Skeletal muscle satellite cell (primary cell): ENCODE results near the gene CNTNAP1.
"Not testable (repeated sequence)": the region's sequence is repeated elsewhere in the genome, so short reads cannot be mapped to it uniquely, and the experiment has no call there.

ENCODE experiments used
- H3K27me3 ChIP-seq: 2 replicates; pipeline ENCODE4 v1.7.0; 2013; ENCODE audit warnings: low read length; ENCODE audit not compliant: control insufficient read depth, insufficient read depth
- H3K36me3 ChIP-seq: 2 replicates; pipeline ENCODE4 v1.7.0; 2013; ENCODE audit warnings: mild to moderate bottlenecking, control low read depth, low read length; ENCODE audit not compliant: insufficient read depth
- H3K4me1 ChIP-seq: 2 replicates; pipeline ENCODE4 v1.7.0; 2013; ENCODE audit warnings: low read length; ENCODE audit not compliant: control insufficient read depth, insufficient read depth
- H3K4me2 ChIP-seq: 2 replicates; pipeline ENCODE4 v1.7.0; 2013; ENCODE audit warnings: mild to moderate bottlenecking, low read length
- H3K4me3 ChIP-seq: 2 replicates; pipeline ENCODE4 v1.7.0; 2013; ENCODE audit warnings: low read length
- H3K9ac ChIP-seq: 2 replicates; pipeline ENCODE4 v1.7.0; 2013; ENCODE audit warnings: mild to moderate bottlenecking, low read depth, low read length, moderate library complexity
- H3K9me3 ChIP-seq: replicated peaks from 2 replicates; pipeline ENCODE4 v1.7.0; 2013; ENCODE audit warnings: mild to moderate bottlenecking, control low read depth, low read length

Gene CNTNAP1

DNA sequence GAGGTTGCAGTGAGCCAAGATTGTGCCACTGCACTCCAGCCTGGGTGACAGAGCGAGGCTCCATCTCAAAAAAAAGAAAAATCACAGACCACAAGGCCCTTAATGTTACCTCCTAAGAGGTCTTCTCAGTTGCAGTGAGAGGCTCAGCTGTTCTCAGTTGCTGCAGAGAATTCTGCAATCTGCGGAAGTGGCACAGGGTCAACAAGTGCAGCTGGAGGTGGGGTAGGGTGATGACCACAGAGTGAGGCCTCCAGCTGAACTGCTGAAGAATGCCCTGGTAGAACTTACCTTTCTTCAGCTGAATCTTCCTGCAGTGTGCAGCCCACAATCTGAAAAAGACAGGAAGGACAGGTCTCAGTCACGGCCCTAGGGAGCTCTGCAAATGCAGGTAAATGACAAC is 26.3 kb downstream of the CNTNAP1 start:
- Histone ChIP-seq H3K9ac (no peak overlapping the region), H3K4me2 (no peak overlapping the region), H3K4me3 (no peak overlapping the region), H3K36me3 (peaks cover 71% of the 10 kb centered on the region), H3K27me3 (no peaks in the 10 kb centered on the region), H3K9me3 (no peaks in the 10 kb centered on the region), H3K4me1 (no peaks in the 10 kb centered on the region)

DNA sequence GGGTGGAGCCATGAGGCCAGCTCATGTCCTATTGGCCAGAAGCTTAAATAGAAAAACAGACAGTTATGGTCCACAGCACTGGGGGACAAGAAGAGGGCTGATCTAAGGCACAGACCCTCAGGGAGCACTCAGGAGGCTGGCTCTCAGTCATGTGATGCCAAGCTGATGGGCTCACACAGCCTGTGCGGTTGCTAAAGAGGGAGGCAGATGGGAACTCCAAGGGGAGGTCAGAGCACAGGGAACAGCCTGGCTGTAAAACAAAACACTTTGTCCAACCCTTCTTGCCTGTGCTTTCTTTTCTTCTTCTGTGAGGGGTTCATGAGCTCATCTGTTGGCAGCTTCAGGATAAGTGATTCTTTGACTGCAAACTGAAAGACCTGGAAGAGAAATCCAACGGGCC is 27.2 kb downstream of the CNTNAP1 start:
- no peaks in the 10 kb centered on the region for H3K27me3 ChIP-seq
- no peak overlapping the region for H3K9ac ChIP-seq
- no peak overlapping the region for H3K4me3 ChIP-seq
- H3K4me1 ChIP-seq, result no peaks in the 10 kb centered on the region
- no peak overlapping the region for H3K4me2 ChIP-seq
- H3K9me3 ChIP-seq, result no peaks in the 10 kb centered on the region
- peaks cover 77% of the 10 kb centered on the region for H3K36me3 ChIP-seq

DNA sequence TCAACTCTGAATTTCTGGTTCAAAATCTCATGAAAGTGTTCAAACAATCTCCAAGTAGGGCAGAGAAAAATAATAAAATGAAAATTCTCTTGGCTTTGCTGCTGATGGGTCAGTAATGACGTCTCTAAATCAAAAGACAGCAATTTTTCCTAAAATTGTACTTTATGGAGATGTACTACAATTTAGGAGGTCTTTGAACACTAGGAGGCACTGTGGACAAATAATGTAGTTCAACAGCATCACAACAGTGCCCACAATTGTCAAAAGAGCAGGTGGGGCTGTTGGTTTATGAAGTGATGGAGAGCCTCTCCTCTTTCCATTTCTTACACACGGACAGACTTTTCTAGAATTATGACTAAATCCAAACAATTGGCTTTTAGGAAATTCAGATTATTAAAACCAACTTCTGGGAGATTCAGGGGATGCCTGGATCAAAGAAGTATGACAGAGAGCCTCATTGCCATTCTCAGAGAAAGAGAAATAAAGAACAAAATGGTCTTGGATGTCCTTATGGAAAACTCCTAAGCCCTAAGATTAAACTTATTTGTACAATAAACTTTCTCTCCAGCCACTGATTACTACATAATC is 38.8 kb downstream of the CNTNAP1 start:
- H3K4me3 ChIP-seq, result no peak overlapping the region
- peaks cover 61% of the 10 kb centered on the region for H3K36me3 ChIP-seq

DNA sequence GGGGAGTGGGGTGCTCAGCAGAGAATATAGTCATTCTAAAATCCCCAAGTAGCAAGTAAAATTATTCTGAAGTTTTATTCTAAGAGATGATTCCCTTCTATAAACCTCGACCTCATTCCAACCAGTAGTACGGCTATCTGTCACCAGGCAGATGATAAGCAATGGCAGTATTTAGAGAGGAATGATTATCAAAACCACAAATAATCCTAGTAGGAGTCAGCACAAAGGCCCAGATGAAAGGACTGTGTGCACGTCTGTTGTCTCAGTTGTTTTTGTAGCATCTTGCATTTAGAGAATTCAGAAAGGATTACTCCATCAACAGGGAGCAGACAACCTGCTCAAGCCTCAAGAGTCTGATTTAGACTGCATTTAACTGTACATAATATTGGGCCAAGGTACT is 41.3 kb downstream of the CNTNAP1 start:
- Histone ChIP-seq H3K4me3 (no peak overlapping the region), H3K36me3 (peaks cover 48% of the 10 kb centered on the region), H3K9ac (no peak overlapping the region), H3K9me3 (no peaks in the 10 kb centered on the region), H3K4me1 (no peaks in the 10 kb centered on the region), H3K27me3 (no peaks in the 10 kb centered on the region), H3K4me2 (no peak overlapping the region)

More for the DNA sequence above, 38.8 kb downstream of the CNTNAP1 start:
- no peaks in the 10 kb centered on the region for H3K4me1 ChIP-seq
- H3K9ac ChIP-seq, result no peak overlapping the region
- no peak overlapping the region for H3K4me2 ChIP-seq
- no peaks in the 10 kb centered on the region for H3K27me3 ChIP-seq
- no peaks in the 10 kb centered on the region for H3K9me3 ChIP-seq

DNA sequence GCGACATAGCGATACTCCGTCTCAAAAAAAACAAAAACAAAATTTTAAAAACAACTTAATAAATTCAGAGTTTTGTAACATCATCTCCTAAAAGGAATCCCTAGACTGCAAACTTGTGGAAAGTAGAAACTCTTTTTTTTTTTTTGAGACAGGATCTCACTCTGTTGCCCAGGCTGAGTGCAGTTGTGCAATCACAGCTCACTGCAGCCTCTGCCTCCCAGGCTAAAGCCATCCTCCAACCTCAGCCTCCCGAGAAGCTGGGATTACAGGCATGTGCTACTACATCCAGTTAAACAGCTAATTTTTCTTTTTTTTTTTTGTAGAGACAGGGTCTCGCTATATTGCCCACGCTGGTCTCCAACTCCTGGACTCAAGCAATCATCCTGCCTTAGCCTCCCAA is 42.8 kb downstream of the CNTNAP1 start:
- H3K36me3 ChIP-seq, result peaks cover 44% of the 10 kb centered on the region

GRCh38 chr17:42740699-42741098 is 58.4 kb downstream of the CNTNAP1 start:
- peaks cover 12% of the 10 kb centered on the region for H3K4me1 ChIP-seq
- no peaks in the 10 kb centered on the region for H3K27me3 ChIP-seq
- H3K4me3 ChIP-seq, result no peak overlapping the region
- H3K9ac ChIP-seq, result no peak overlapping the region
- no peak overlapping the region for H3K4me2 ChIP-seq
- H3K36me3 ChIP-seq, result no peaks in the 10 kb centered on the region
- H3K9me3 ChIP-seq, result no peaks in the 10 kb centered on the region

More for the DNA sequence above, 42.8 kb downstream of the CNTNAP1 start:
- Histone ChIP-seq H3K9ac (no peak overlapping the region), H3K27me3 (no peaks in the 10 kb centered on the region), H3K9me3 (no peaks in the 10 kb centered on the region), H3K4me3 (no peak overlapping the region), H3K4me1 (no peaks in the 10 kb centered on the region), H3K4me2 (no peak overlapping the region)

GRCh38 chr17:42742916-42743315 is 60.6 kb downstream of the CNTNAP1 start:
- not testable (repeated sequence) for H3K36me3 ChIP-seq, H3K9ac ChIP-seq, H3K4me3 ChIP-seq, H3K4me2 ChIP-seq, H3K9me3 ChIP-seq, H3K27me3 ChIP-seq
- H3K4me1 ChIP-seq, result peaks cover 12% of the 10 kb centered on the region

GRCh38 chr17:42743595-42744282 is 61.4 kb downstream of the CNTNAP1 start:
- H3K36me3 ChIP-seq, result no peaks in the 10 kb centered on the region
- peaks cover 12% of the 10 kb centered on the region for H3K4me1 ChIP-seq
- H3K27me3 ChIP-seq, result peaks cover 8% of the 10 kb centered on the region
- H3K4me2 ChIP-seq, result peak overlapping the region; percentile 86
- H3K4me3 ChIP-seq, result peak overlapping the region; percentile 80
- peak overlapping the region; percentile 86 for H3K9ac ChIP-seq
- H3K9me3 ChIP-seq, result no peaks in the 10 kb centered on the region

- H3K9me3 ChIP-seq, result no peaks in the 10 kb centered on the region
- H3K9ac ChIP-seq, result peak overlapping the region; percentile 86
- H3K4me2 ChIP-seq, result peak overlapping the region; percentile 86
- H3K4me1 ChIP-seq, result peaks cover 12% of the 10 kb centered on the region
- peak overlapping the region; percentile 80 for H3K4me3 ChIP-seq
- no peaks in the 10 kb centered on the region for H3K36me3 ChIP-seq
- H3K27me3 ChIP-seq, result peaks cover 14% of the 10 kb centered on the region
These were observed 62.0 kb downstream of the CNTNAP1 start for GRCh38 chr17:42744283-42744805.

GRCh38 chr17:42744806-42745617 is 62.7 kb downstream of the CNTNAP1 start, which contains the start of gene EZH1:
Gene EZH1, minus strand, starts transcription at chr17:42745040. Its CDS starts 16,099 bp downstream, at chr17:42728941.
- Histone ChIP-seq H3K4me3 (peak within 1 kb of the TSS; percentile 80), H3K9me3 (no peaks in the 10 kb centered on the region), H3K36me3 (no peaks in the 10 kb centered on the region), H3K4me1 (peaks cover 12% of the 10 kb centered on the region), H3K4me2 (peak within 1 kb of the TSS; percentile 86), H3K9ac (peak within 1 kb of the TSS; percentile 86), H3K27me3 (peaks cover 20% of the 10 kb centered on the region)

DNA sequence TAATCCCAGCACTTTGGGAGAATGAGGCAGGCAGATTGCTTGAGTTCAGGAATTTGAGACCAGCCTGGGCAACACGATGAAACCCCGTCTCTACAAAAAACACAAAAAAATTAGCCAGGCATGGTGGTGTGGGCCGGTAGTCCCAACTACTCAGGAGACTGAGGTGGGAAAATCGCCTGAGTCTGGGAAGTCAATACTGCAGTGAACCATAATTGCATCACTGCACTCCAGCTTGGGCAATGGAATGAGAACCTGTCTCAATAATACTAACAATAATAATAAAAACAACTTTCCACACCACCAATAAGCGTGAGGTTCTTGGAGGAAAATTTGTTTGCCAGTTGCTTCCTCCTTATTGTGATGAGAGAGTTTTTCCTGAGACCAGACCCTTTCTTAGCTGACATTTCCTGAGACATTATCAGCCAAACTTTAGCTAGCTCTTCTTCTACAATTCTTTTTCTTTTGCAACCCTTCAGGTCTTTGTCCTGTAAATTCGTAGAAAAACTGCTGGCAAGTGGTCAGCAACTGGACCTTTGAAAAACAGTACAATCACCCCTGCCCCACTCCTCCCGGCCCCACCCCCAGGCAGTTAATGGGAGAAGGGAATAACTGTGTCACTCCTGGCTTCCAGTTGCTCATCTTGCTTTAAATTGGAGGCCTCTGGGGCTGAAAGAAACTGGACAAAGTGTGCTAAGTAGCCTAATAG is 66.0 kb downstream of the CNTNAP1 start:
- Histone ChIP-seq H3K4me1 (peaks cover 12% of the 10 kb centered on the region), H3K27me3 (peaks cover 47% of the 10 kb centered on the region), H3K4me3 (no peak overlapping the region), H3K9ac (no peak overlapping the region), H3K36me3 (no peaks in the 10 kb centered on the region), H3K9me3 (no peaks in the 10 kb centered on the region), H3K4me2 (no peak overlapping the region)
